Left lung (tissue), 8 donors: Measurements from ENCODE around the gene PRTN3. TPM values are rescaled to one million over a fixed set of nuclear protein-coding genes. Genes with fewer than 3 reads are reported as not detected.

Experiments used
- microRNA-seq, 2 donors: library from miRNA; unstranded; fragments of <30 nt; microRNA quantifications; one replicate each; pipeline ENCODE4, GENCODE V29; 2019
- polyA plus RNA-seq, 6 donors: library from polyadenylated mRNA; unstranded; fragments of 120-200 nt; gene quantifications; one replicate each; pipeline ENCODE4 v1.2.1, GENCODE V29; 2013; ENCODE audit not compliant: insufficient read length in 6 of 6
- total RNA-seq, 2 donors: library from RNA; stranded (reverse); fragmentation: NEBNext Ultra II Directional; extraction: Animal tissue kit (Norgen Biotek cat#: 25700); gene quantifications; one replicate each; pipeline ENCODE4 v1.2.1, GENCODE V29; 2021
- donor health status: DM: no; HTN: yes; CAD: no.
- donor health status: DM: no; HTN: no; CAD: no.

The PRTN3 gene
- total and polyA plus RNA-seq, 8 donors, result 0.55 to 3.8 (median 2.4) TPM

Small RNAs within 50 kb of the gene (microRNA-seq; reads per million reads assigned to microRNA genes)
- gene MIR3187 (6.9 to 12.1 reads per million in 2 donors), gene MIR4745 (2.8 to 4.4 reads per million in 2 donors)

Other genes starting within 250 kb of the PRTN3 start
- gene POLRMT, start 207.5 kb upstream of the PRTN3 start, total RNA-seq, result 10 to 100 TPM; 28.5 to 36.9 TPM
- gene POLRMT, start 207.5 kb upstream of the PRTN3 start, polyA plus RNA-seq, result 10 to 100 TPM; 32.2 to 44.7 (median 42.6) TPM
- gene FGF22, start 201.1 kb upstream of the PRTN3 start, total RNA-seq, result under 1 TPM; 0.21 to 0.29 TPM
- gene FGF22, start 201.1 kb upstream of the PRTN3 start, polyA plus RNA-seq, result under 1 TPM; 0.22 to 0.48 (median 0.35) TPM
- 10 to 100 TPM; 24.3 to 34.0 TPM for gene RNF126, start 177.8 kb upstream of the PRTN3 start, total RNA-seq
- 10 to 100 TPM; 15.4 to 27.2 (median 21.1) TPM for gene RNF126, start 177.8 kb upstream of the PRTN3 start, polyA plus RNA-seq
- gene FSTL3, start 164.6 kb upstream of the PRTN3 start, total RNA-seq, result 100 to 1,000 TPM in 1 of 2 donors, 10 to 100 TPM in 1; 94.8 to 145 TPM
- gene FSTL3, start 164.6 kb upstream of the PRTN3 start, polyA plus RNA-seq, result 10 to 100 TPM in 4 of 6 donors, 1 to 10 TPM in 2; 7.6 to 14.7 (median 11.2) TPM
- not detected for gene PRSS57, start 145.5 kb upstream of the PRTN3 start, total RNA-seq
- gene PRSS57, start 145.5 kb upstream of the PRTN3 start, polyA plus RNA-seq, result under 1 TPM; 0.15 to 0.50 (median 0.29) TPM
- 10 to 100 TPM; 30.2 to 33.0 TPM for gene PALM, start 132.1 kb upstream of the PRTN3 start, total RNA-seq
- 10 to 100 TPM; 37.0 to 59.7 (median 42.8) TPM for gene PALM, start 132.1 kb upstream of the PRTN3 start, polyA plus RNA-seq
- gene MISP, start 89.9 kb upstream of the PRTN3 start, total RNA-seq, result 10 to 100 TPM; 19.2 to 44.0 TPM
- 10 to 100 TPM in 3 of 6 donors, 1 to 10 TPM in 3; 5.8 to 15.6 (median 10.6) TPM for gene MISP, start 89.9 kb upstream of the PRTN3 start, polyA plus RNA-seq
- gene PTBP1, start 43.5 kb upstream of the PRTN3 start, total RNA-seq, result 100 to 1,000 TPM; 236 to 354 TPM
- gene PTBP1, start 43.5 kb upstream of the PRTN3 start, polyA plus RNA-seq, result 100 to 1,000 TPM; 317 to 374 (median 340) TPM
- 1 to 10 TPM; 1.6 to 1.9 TPM for gene PLPPR3, start 19.0 kb upstream of the PRTN3 start, total RNA-seq
- 10 to 100 TPM in 1 of 6 donors, 1 to 10 TPM in 5; 4.9 to 11.9 (median 6.8) TPM for gene PLPPR3, start 19.0 kb upstream of the PRTN3 start, polyA plus RNA-seq
- 1 to 10 TPM; 1.3 TPM for gene AZU1, start 13.2 kb upstream of the PRTN3 start, total RNA-seq
- 1 to 10 TPM; 1.7 to 4.7 (median 2.5) TPM for gene AZU1, start 13.2 kb upstream of the PRTN3 start, polyA plus RNA-seq
- gene ELANE, start 11.3 kb downstream of the PRTN3 start, total RNA-seq, result 1 to 10 TPM in 1 of 2 donors, under 1 TPM in 1; 0.89 to 1.3 TPM
- gene ELANE, start 11.3 kb downstream of the PRTN3 start, polyA plus RNA-seq, result 1 to 10 TPM in 4 of 6 donors, under 1 TPM in 2; 0.70 to 2.2 (median 1.2) TPM
- 10 to 100 TPM; 78.0 to 85.3 TPM for gene CFD, start 18.7 kb downstream of the PRTN3 start, total RNA-seq
- 10 to 100 TPM in 2 of 6 donors, 1 to 10 TPM in 4; 4.9 to 22.9 (median 8.1) TPM for gene CFD, start 18.7 kb downstream of the PRTN3 start, polyA plus RNA-seq
- 10 to 100 TPM; 51.7 to 55.8 TPM for gene MED16, start 52.2 kb downstream of the PRTN3 start, total RNA-seq
- gene MED16, start 52.2 kb downstream of the PRTN3 start, polyA plus RNA-seq, result 10 to 100 TPM; 42.4 to 61.7 (median 53.0) TPM
- gene RNU6-9, start 52.5 kb downstream of the PRTN3 start, total RNA-seq, result not detected
- not detected for gene RNU6-9, start 52.5 kb downstream of the PRTN3 start, polyA plus RNA-seq
- gene R3HDM4, start 72.2 kb downstream of the PRTN3 start, total RNA-seq, result 10 to 100 TPM; 46.1 to 66.3 TPM
- 10 to 100 TPM; 28.8 to 51.2 (median 37.4) TPM for gene R3HDM4, start 72.2 kb downstream of the PRTN3 start, polyA plus RNA-seq
- under 1 TPM in 1 of 2 donors, not detected in 1; 0.23 TPM for gene KISS1R, start 76.3 kb downstream of the PRTN3 start, total RNA-seq
- gene KISS1R, start 76.3 kb downstream of the PRTN3 start, polyA plus RNA-seq, result under 1 TPM in 2 of 6 donors, not detected in 4; 0.11 to 0.15 TPM
- 10 to 100 TPM; 20.7 to 35.7 TPM for gene ARID3A, start 85.0 kb downstream of the PRTN3 start, total RNA-seq
- gene ARID3A, start 85.0 kb downstream of the PRTN3 start, polyA plus RNA-seq, result 10 to 100 TPM; 20.6 to 30.5 (median 23.6) TPM
- 10 to 100 TPM; 36.1 to 40.7 TPM for gene WDR18, start 143.3 kb downstream of the PRTN3 start, total RNA-seq
- 10 to 100 TPM; 26.6 to 35.9 (median 34.1) TPM for gene WDR18, start 143.3 kb downstream of the PRTN3 start, polyA plus RNA-seq
- gene GRIN3B, start 159.4 kb downstream of the PRTN3 start, total RNA-seq, result 1 to 10 TPM in 1 of 2 donors, not detected in 1; 2.7 TPM
- gene GRIN3B, start 159.4 kb downstream of the PRTN3 start, polyA plus RNA-seq, result 1 to 10 TPM in 2 of 6 donors, under 1 TPM in 4; 0.37 to 1.4 (median 0.54) TPM
- 100 to 1,000 TPM; 135 to 154 TPM for gene TMEM259, start 180.1 kb downstream of the PRTN3 start, total RNA-seq
- gene TMEM259, start 180.1 kb downstream of the PRTN3 start, polyA plus RNA-seq, result 100 to 1,000 TPM in 2 of 6 donors, 10 to 100 TPM in 4; 74.2 to 117 (median 98.7) TPM
- gene RNU6-2, start 180.5 kb downstream of the PRTN3 start, total RNA-seq, result not detected
- not detected for gene RNU6-2, start 180.5 kb downstream of the PRTN3 start, polyA plus RNA-seq
- gene CNN2, start 185.6 kb downstream of the PRTN3 start, total RNA-seq, result 100 to 1,000 TPM; 250 to 259 TPM
- gene CNN2, start 185.6 kb downstream of the PRTN3 start, polyA plus RNA-seq, result 100 to 1,000 TPM; 133 to 214 (median 160) TPM
- 10 to 100 TPM; 49.6 to 52.2 TPM for gene ABCA7, start 199.1 kb downstream of the PRTN3 start, total RNA-seq
- 1 to 10 TPM; 3.3 to 5.5 (median 4.5) TPM for gene ABCA7, start 199.1 kb downstream of the PRTN3 start, polyA plus RNA-seq
- gene ARHGAP45, start 226.2 kb downstream of the PRTN3 start, total RNA-seq, result 10 to 100 TPM; 71.1 to 83.8 TPM
- 10 to 100 TPM in 5 of 6 donors, 1 to 10 TPM in 1; 8.5 to 12.3 (median 11.2) TPM for gene ARHGAP45, start 226.2 kb downstream of the PRTN3 start, polyA plus RNA-seq